Kidney tubule cell (primary cell): ENCODE results near the gene UBE2J1.
"Not testable (repeated sequence)": the region's sequence is repeated elsewhere in the genome, so short reads cannot be mapped to it uniquely, and the experiment has no call there.

Source experiments
- DNase-seq: peaks from one replicate; pipeline ENCODE4 v3.0.0-alpha.2; 2018; ENCODE audit warnings: low spot score

Gene UBE2J1

DNA sequence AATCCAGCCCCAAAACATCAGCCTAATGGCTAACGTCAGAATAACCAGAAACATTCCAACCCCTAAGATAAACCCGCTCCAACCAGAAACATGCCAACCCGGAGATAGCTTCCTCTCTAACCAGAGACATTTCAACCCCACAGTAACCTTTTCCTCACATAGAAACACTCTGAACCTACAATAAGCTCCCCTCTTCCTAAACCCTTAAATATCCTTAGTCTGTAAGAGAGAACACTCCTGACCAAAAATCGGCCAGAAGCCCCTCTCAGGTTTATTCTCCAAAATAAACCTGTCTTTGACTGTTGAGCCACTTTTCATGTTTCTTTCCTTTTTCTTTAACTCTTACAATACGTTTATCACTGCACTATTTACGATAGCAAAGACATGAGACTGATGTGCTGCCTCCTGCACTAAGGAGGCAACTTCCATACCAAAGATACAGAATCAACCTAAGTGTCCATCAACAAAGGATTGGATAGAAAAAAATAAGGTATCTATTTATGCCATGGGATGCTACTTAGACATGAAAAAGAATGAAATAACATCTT is 32.4 kb downstream of the UBE2J1 start:
- no peak for DNase-seq

DNA sequence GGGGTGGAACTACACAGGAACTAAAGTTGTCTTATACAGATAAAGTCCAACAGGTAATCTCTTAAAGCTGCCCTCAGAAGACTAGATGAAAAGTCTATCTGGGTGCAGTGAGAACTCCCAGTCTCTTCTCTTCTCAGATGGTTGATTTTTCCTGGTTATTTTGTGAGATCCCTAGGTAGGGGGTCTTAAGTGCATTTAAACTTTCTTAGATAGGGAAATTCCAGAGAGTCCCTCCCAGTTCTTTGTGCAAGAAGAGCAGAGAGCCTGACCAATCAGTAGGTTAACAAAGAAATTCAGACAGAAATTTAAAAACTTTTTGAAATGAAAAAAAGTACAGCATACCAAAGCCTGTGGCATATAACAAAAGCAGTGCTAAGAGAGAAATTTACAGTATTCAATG is 35.5 kb downstream of the UBE2J1 start:
- no peak for DNase-seq

GRCh38 chr6:89315249-89315885 is 37.2 kb downstream of the UBE2J1 start, which contains the start of gene GABRR2:
GABRR2 (minus strand) TSS chr6:89315299; CDS start chr6:89315165, 134 bp downstream.
- no peak for DNase-seq

DNA sequence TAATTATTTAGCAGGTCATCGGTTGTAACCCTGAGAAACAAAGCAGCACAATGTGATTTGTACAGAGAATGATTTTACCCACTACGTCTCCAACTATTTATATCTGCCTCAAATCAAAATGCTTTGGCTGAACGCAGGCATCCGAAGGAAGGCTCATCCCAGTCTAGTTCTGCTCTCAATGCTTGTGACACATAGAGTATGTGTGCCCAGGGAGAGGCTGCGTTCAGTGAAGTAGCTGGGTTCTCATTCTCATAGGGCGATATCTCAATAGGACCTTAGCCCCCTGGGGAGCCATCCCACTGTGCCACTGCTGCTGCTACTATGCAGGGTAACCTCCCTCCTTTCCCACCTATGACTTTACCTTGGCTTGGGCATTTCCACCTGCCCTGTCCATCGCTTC is 37.8 kb downstream of the UBE2J1 start:
- no peak for DNase-seq

DNA sequence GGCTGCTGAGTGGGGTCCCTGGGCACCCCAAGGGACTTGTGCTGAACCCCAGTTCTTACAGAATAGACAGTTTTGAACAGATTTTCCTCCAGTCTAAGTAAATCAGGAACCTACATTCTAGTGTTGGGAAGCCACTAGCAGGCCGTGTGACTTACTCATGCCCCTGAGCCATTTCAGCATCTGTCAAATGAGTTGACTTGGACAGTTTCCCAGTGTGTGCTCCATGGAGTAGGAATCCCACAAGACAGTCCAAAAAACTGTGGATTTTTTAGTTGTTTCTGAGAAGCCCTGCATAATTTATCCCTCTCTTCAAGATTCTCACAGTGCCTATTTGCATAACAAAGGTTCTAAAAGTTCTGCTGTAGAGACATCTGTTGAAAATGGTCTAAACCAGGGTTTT is 39.5 kb downstream of the UBE2J1 start:
- peak; percentile 51 for DNase-seq

DNA sequence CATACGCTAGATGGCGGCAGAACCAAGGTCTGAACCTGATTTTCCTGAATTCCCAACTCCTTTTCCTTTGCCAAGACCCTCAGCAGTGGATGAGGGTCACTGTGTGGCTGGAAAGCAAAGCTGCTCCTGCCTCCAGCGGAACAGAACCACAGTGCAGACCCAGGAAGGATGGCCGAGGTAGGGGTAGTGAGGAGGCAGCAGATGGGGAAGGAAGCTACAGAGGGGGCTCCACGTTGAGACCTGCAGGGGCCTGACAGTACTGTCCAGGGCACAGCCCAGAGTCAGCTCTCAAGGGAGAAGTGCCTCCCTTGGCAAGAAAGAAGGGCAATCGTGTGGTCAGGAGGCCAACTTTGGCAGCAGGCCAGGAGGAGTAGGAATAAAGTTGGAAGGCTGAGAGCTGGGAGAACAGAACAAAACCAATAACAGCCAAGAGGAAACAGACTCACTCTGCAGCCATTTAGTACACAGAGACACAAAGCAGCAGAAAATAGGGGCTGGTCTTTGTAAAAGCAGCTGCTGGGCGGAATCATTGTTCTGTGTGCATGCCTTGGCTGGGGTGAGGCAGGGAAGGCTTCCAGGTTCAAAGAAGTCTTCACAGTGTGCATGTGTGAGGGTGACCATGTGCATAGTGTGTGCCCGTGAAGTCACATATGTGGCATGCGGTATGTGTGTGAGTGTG is 40.5 kb downstream of the UBE2J1 start:
- peak; percentile 70 for DNase-seq

GRCh38 chr6:89311530-89311852 is 41.0 kb downstream of the UBE2J1 start:
- peak; percentile 19 for DNase-seq

DNA sequence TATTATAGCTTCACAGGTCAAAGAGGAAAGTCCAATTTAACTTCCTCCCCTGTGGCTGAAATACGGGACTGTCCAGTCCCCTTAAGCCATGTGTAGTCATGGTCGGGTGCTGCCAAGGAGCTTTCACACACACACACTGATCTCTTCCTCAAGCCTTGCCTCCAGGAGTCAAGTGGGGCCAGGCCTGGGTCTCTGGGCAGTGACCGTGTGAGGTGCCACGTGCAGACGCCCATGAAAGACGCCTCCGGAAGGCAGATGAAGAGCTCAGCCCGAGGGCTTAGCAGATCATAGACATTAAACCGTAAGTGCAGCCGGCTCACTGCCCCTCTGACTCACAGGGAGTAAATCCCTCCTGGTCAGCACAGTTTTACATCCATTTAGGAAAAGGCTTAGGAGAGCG is 41.6 kb downstream of the UBE2J1 start:
- DNase-seq = peak; percentile 82

- DNase-seq = no peak
Measured at GRCh38 chr6:89308525-89309395, 43.8 kb downstream of the UBE2J1 start.

GRCh38 chr6:89304517-89304916 is 48.0 kb downstream of the UBE2J1 start:
- DNase-seq = not testable (repeated sequence)

GRCh38 chr6:89302936-89303335 is 49.6 kb downstream of the UBE2J1 start:
- DNase-seq = no peak

- no peak for DNase-seq
Measured at GRCh38 chr6:89302195-89302770, 50.2 kb downstream of the UBE2J1 start.

GRCh38 chr6:89301586-89302194 is 50.8 kb downstream of the UBE2J1 start:
- no peak for DNase-seq

DNA sequence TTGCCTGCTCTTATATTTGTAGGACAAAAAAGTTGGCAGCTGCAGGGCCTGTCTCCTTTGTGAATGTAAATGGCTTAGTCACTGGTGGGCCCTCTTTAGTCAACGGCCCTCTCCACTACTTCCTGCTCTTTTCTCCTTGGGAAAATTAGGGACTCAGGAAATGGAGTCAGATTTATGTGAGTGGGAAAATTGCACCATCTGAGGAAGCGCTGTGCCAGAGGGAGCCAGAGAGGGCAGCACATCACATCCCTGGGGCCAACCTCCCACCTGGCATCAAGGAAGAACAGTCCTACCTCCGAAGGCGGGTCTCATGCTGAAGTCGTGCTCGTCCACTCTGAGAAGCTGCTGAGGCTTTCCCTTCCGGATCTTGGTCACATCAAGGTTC is 53.1 kb downstream of the UBE2J1 start:
- DNase-seq = peak; percentile 80

DNA sequence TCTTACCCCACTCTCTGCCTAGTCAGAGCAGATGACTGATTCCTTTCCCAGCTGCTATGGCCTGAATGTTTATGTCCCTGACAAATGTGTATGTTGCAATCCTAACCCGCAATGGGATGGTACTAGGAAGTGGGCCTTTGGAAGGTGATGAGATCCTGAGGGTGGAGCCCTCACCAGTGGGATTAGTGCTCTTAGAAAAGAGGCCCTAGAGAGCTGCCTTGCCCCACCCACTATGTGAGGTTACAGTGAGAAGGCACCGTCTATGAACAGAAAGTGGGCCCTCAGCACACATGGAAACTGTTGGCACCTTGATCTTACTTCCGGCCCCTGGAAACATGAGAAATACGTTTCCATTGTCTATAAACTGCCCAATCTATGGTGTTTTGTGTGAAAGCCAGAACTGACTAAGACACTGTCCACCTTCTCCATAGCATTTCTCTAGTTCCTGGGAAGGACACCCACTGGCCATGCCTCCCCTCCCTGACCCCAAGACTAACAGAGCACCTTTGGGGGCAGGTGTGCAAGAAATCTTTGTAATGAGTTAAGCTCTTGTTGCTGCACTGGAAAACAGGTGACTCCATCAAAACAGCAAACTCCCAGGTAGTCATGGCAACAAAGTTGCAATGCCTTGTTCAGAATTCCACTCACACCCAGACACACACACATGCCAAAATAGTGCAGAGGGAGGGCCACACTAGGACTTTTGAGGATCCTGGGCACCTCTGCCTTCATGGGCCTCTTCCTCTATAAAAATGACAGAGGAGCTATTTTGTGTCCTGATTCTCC is 53.6 kb downstream of the UBE2J1 start:
- peak; percentile 82 for DNase-seq

DNA sequence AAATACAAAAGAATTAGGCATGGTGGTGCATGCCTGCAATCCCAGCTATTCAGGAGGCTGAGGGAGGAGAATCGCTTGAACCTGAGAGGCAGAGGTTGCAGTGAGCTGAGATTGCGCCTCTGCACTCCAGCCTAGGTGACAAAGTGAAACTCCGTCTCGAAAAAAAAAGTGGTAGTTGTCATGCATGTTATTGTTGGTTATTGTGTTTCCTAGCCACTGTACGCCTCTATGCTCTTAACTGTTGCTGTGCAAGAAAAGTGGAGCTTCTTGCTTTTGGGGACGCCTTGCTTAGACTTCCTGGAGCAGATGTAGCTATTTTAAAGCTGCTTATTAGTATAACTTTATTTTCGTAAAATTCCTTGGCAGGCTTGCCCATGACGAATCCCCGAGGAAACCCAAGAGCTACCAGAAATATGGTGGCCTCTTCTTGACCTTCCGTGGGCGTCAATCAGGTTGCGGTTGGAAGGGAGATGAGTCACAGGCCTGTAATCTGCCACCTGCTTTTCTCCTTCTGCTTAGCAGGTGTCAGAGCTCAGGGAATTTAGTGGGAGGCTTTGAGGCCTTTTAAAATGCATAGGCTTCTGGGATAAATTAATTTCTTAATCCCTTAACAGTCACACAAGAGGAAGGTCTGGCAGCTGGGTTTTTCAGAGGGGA is 54.7 kb downstream of the UBE2J1 start:
- peak; percentile 98 for DNase-seq

GRCh38 chr6:89295981-89296380 is 56.5 kb downstream of the UBE2J1 start:
- DNase-seq = no peak

DNA sequence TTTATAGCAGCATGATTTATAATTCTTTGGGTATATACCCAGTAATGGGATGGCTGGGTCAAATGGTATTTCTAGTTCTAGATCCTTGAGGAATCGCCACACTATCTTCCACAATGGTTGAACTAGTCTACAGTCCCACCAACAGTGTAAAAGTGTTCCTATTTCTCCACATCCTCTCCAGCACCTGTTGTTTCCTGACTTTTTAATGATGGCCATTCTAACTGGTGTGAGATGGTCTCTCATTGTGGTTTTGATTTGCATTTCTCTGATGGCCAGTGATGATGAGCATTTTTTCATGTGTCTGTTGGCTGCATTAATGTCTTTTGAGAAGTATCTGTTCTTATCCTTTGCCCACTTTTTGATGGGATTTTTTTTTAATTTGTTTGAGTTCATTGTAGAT is 57.4 kb downstream of the UBE2J1 start:
- not testable (repeated sequence) for DNase-seq

DNA sequence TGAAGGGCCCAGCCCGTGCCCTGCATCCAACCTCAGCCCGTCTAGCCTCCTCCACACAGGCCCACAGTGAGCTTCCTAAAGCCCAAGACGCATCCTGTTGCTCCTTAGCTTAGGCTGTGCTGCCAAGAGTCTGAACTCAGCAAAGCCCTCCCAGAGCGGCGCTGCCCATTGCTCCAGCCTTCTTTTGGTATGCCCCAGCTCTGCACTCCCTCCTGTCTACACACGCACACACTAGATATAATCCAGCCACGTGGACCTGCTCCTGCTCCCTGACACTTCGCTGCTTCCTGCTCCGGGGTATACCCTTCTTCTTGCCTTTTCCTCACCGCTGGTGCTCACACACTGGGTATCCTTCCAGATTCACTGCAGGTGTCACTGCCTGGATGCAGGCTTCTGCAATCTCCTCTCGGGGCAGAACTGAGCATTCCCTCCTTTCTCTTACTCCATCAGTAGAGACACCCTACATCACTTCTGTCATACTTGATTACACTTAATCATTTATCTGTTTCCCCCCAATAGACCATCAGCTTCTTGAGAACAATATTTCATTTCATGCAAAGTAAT is 61.2 kb downstream of the UBE2J1 start:
- DNase-seq = no peak
